OCI-LY3 (cell line): ENCODE data around the gene EFS.

Experiments used
- EZH2phosphoT487 ChIP-seq: fragments of 200-600 bp; shearing (Covaris generic); IDR thresholded peaks from 2 replicates; pipeline ENCODE4 v1.6.1; 2018; ENCODE audit warnings: antibody characterized with exemption, mixed run types, low read depth
- TF ChIP-seq, protein P1 (sequence below): fragments of 200-600, 300-600 bp; sonication (generic); IDR thresholded peaks from 2 replicates; pipeline ENCODE4 v1.5.1; 2014; ENCODE audit warnings: antibody characterized with exemption, low read length, low read depth

DNA sequence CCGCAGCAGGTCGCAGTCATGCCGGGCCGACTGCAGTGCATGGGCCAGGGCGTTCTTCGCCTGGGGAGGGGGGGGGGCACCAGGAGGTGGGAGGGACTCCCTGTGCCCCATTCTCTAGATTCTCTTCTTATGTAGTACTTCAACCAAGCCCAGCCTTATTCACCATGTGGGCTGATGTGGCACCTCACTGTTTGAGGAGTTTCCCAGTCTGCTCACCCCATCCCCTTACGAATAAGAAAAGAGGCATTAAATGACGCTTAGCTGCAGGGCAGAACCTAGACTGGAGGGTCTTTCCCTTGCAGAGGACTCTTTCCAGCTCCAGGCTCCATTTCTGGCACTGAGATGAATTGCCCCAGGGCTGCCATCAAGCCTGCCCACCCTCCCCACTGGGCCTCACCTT is 24.0 kb upstream of the EFS start:
- TF ChIP-seq, protein P1, sequence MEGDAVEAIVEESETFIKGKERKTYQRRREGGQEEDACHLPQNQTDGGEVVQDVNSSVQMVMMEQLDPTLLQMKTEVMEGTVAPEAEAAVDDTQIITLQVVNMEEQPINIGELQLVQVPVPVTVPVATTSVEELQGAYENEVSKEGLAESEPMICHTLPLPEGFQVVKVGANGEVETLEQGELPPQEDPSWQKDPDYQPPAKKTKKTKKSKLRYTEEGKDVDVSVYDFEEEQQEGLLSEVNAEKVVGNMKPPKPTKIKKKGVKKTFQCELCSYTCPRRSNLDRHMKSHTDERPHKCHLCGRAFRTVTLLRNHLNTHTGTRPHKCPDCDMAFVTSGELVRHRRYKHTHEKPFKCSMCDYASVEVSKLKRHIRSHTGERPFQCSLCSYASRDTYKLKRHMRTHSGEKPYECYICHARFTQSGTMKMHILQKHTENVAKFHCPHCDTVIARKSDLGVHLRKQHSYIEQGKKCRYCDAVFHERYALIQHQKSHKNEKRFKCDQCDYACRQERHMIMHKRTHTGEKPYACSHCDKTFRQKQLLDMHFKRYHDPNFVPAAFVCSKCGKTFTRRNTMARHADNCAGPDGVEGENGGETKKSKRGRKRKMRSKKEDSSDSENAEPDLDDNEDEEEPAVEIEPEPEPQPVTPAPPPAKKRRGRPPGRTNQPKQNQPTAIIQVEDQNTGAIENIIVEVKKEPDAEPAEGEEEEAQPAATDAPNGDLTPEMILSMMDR, result no peak
- TF ChIP-seq EZH2phosphoT487, result no peak
